NCI-H128 (cell line): ENCODE data around the gene TPX2.

Experiments used
- DNase-seq: peaks from one replicate; lab custom pipeline; 2025; ENCODE audit not compliant: unreplicated experiment; lab: John Stamatoyannopoulos, UW

Gene TPX2

DNA sequence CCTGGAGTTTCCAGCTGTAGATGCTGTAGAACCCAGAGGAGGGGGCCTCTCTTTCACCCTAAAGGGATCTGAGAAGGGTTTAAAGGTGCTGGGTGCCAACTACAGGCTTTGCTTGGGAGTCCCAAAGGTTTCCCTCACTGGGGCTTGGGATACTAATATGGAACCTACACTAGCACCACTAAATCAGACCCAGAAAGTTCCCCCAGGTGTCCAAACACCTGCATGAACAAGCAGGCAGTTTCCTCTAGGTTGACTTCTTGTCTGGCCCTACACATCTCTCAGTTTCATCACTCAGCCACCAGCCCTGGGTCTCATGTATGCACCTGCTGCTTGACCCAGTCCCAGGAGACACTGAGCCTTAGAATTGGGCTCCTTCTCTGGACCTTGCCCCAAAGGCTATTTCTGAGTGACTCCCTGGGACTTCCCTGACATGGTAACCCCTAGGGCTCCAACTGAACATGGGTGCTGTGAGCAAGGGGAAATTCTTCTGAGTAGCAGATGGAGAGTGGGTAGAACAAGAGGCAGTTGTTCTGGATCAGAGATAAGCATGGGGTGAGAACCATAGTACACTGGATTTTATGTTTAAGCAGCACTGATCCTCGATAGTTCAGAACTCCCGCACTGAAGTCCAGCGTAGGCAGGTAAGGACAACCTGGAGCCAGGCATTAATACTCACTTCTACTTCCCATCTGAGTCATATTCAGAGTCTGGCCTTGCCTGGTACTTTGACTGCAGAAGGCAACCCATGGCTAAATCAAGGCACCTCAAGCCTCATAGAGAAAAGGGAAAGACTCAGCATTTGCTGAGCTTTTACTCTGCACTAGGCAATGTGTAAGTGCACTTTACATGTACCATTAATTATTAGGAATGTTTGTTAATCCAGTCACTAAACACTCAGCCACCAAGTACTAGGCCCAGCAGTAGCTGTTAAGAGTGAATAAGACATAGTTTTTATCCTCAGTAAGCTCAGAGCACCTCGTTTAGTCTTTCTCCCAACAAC is 33.2 kb upstream of the TPX2 start:
- DNase-seq = no peak

DNA sequence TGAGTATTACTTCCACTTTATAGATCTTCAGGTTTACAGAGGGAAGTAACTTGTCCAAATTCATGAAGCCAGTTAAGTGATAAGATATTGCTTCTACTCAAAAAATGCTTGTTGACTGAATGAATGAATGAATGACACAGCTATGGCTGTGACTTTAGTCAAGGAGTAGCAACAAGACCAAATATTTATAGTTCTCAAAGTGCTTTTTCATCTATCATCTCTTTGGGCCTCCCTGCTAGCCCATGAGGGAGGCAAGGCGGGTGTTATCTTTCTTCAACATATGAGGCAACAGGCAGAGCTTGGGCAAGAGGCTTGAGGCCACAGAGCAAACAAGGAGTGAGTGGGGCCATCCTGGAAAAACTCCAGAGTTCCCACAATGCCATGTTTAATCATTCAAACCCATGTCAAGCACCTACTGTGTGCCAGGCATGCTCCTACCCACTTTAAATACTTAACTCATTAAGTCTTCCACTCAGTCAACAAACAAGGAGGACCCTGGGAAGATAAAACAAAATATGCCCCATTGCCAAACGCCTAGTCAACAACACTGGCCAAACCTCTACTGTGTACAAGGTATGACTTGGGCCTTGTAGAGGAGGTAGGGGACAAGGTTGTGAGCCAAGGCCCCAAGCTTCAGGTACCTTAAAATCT is 32.4 kb upstream of the TPX2 start:
- no peak for DNase-seq

DNA sequence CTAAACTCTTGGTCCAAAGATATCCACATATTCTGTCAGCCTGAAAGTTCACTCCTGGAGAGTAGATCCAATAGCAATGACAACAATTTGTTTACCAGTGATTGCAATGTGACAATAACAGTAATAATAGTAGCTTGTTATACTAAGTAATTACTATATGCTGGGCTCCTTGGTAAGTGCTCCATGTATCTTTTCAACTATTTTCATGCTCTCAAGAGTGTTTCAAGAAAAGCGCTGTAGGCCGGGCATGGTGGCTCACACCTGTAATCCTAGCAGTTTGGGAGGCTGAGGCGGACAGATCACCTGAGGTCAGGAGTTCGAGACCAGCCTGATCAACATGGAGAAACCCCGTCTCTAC is 31.9 kb upstream of the TPX2 start:
- no peak for DNase-seq

DNA sequence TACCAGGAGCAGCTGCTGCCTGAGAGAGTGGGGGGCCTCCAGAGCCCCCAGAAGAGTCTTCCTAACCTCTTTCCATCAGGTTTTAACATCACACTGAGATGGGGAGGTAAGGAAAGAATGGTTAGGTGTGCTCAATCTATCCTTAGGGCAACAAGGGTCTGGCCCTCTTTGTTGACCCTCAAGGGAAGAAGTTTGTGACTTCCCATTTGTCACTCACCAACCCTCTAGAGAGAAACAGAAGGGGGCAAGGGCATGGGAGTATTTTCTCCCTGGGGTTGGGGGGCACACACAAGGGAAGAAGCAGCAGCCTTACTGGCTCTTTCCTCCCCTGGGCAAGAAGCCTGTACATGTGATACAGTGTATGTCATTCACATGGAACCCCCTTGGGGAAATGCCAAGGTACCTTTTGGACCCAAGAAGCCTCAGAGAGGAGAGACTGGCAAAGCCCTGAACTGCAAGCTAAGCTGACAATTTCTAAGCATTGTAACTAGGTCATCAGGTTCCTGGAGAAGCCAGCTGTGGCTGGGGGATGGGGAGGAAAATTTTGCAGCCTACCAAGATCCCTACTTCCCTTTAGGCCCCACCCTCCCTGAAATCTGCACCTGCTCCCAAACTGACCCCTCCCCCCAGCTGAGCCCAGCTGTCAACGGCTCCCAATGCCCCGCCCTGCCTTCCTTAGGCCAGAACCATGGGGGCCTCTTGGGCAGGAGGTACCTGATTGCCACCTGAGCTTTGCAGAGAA is 30.9 kb upstream of the TPX2 start:
- DNase-seq = peak; percentile 83

DNA sequence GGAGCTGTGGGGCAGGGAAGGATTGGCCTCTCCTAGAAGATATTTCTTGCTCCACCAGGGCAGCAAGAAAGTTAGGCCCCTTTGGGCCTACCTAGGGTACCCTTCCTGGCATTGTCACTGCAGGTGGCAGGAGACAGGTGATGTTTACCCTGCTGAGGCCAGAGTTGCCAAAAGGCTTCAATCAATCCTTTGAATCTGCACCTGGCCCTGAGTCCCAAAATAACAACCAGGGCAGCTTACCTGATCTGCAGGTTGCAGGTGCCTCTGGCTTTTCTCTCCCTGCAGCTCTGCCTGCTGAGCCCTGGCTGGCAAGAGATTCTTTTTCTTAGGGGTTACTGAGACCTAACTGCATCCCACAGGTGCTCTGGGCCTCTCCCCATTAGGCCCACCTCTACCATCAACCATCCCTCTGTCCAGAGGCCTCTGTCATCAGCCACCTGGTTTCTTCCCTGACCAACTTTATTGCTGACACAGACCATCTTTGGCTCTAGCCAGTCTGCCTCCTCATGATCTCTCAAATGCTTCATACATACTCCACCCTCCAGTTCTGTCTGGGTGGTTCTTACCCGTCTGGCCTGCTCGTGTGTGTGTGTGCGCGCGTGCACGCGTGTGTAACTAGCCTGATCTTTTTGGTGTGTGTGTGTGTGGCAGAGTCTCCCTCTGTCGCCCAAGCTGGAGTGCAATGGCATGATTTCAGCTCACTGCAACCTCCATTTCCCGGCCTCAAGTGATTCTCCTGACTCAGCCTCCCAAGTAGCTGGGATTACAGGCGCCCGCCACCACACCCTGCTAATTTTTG is 30.2 kb upstream of the TPX2 start:
- DNase-seq = peak; percentile 83

DNA sequence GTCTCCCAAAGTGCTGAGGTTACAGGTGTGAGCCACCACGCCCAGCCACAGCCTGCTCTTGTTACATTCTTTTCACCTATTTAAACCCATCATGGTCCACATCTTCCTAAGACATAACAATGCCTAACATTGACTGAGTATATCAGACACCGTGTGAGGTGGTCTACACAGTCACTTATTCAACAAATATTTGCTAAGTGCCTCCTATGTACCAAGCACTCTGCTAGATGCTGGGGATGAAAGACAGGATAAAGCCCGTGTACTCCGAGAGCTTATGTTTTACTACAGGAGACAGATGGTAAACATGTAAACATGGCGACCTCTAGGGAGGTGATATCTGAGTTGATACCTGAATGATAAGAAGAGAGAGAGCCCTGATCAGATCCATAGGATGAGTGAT is 29.2 kb upstream of the TPX2 start:
- DNase-seq = no peak

DNA sequence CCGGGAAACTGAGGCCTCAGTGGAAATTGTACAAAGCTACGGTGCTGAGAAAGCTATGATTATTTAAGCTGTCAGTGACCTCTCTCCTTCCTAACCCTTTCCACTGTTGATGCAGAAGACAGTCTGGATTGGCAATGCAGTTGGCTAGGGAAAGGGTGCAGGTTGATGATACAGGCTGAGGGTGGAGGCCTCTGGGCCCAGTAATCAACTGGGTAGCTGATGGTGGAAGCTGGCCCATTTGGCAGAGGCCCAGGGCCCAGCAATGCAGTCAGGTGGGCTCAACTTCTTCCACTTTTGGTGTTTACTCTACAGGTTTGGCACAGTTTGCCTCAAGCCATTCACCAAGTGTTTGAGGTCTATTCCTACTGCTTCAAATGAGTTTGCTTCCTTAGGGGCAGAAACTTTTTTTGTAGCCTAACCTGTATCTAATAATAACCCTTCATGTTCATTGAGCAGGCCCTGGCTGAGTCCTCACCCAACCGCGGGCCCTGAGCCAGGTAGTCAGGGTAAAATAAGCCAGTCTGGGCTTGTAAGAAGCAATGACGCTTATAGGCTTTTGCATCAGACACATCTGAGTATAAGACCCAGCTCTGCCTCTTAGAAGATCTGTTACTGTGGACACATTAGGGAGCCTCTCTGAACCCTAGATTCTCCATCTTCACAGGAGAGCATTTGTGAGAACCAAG is 28.5 kb upstream of the TPX2 start:
- DNase-seq = no peak

DNA sequence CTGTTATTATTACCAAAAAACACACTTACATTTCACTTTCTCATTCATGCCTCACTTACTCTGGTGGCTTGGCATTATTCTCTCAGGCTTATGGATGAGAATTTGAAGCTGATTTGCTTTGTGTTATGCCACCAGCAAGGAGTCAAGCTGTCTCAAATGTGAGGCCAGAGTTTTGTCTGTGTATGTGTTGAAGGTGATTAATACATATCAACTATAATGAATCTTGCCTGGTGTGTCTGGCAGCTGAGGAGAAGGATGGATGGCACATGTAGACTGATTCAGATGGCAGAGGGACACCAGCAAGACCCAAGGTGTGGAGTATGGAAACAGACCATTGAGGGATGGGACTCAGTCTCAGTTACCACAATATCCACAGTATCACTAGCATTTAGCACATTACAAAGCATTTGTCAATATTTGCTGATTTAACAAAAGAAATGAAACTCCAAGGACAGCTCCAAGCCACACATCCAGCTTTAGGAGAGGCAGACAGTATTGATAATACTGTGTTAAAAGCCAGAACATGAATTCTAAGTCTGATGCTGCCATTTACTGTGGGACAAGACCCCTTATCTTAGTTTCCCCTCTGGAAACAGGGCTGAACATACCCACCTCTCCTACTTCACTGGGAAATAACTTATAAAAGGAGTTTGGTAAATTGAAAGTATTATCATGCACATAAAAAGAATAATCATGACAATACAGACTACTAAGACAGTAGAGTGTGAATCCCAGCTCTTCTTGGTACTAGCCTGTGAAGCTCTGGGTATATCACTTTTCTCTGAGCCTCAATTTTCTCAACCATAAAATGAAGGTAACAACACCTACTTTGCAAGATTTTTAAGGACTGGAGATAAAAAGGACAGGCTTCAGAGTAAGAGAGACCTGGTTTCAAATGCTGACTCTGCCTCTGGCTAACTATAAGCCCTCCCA is 27.6 kb upstream of the TPX2 start:
- DNase-seq = no peak

DNA sequence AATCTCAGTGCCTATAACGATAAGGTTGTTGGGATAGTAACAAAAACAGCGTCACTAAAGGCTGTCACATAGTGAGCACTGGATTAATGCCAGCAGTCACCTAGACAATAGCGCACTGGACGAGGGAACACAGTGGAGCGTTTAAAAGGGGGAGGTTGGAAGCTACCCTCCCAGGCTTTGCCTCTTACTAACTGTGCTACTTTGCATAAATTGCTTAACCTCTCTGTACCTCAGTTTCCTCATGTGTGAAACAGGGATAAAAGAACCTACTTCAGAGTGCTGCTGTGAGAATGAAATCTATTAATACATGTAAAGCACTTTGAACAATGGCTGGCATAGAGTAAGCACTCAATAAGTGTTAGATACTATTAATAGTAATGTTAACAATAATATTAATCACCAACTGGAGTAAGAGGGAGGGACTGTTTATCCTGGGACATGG is 27.0 kb upstream of the TPX2 start:
- DNase-seq = peak; percentile 27

DNA sequence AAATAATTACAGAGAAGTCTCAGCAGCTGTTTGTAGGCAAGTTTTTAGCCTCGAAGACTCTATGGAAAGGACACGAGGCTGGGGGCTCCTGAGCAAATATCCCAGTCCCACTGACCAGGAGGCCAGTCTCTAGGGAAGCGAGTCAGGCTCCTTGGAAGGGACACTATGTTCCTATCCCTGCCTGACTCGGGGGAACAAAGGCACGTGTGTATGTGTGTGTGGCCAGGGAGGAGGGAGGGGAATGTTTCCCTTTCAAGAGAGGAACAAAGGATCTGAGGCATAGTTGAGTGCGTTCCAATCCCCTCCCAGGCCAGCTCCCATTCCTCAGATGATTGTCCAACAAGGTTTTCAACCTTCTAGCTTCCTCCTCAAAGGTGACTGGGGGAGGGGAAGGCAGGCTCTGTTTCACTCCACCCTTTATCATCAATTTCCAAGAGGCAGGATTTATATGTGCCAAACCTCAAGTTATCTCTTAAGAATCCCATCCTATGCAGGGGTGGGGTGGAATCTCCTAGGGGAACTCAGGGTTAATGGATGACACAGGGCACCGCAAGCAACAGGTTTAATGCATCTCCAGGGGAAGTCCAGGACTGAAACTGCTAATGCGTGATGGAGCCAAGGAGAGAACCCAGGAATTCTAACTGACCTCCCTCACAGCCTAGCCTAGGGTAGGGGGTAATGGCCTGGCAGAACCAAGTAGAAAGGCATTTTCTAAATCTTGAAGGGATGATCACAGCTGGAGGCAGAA is 26.4 kb upstream of the TPX2 start:
- no peak for DNase-seq

DNA sequence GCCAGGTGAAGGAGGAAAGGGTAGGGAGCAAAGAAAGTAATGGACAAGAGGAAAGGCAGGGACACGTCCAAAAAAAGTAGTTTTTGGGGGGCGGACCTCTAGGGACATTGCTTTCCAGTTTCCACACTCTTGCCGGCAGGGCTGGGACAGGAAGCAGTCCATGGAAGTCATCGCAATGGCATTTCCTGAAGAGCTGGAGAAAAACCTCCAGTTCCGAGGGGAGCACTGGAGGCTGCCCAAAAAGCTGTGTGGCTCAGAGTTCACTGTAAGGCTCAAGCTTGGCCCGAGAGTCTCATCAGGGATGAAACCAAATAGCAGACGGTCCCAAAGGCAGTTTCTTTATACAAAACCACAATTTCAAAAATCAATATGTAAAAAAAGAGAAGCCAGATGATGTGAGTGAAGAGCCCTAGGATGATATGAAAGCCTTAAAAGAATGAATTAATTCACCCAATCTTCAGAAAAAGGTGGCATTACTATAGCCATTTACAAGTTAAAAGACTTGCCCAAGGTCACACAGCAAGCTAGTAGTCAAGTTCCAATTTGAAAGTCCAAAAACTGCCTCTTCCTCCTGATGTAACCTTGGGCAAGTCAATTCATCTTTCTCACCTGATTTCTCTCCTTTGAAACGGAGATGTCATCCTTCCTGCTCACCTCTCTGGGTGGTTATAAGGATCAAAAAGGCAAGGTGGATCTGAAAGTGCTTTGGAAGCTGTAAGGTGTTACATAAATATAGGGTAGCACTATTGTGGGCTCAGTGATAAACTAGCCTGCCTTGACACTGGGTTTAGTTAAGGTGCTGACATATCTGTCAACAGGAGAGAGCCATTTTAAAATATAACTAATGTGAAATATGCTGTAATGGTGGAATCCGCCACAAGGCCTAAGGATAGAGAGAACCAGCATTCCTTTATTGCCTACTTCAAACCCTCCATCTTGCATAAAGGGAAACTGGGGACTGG is 25.5 kb upstream of the TPX2 start:
- no peak for DNase-seq

DNA sequence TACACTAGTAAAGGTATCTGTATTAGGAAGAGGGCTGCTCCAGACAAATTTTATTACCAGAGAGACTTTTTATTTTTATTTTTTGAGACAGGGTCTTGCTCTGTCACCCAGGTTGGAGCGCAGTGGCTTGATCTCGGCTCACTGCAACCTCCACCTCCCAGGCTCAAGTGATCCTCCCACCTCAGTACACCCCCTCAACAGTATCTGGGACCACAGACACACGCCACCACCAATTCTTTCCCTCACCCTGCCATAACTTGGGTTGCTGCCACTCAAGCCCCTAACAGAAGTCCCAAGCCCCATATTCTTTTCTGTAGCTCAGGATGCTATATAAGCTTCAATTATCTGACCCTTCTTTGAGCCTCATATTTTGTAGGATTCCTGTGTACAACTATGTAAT is 23.3 kb upstream of the TPX2 start:
- no peak for DNase-seq

DNA sequence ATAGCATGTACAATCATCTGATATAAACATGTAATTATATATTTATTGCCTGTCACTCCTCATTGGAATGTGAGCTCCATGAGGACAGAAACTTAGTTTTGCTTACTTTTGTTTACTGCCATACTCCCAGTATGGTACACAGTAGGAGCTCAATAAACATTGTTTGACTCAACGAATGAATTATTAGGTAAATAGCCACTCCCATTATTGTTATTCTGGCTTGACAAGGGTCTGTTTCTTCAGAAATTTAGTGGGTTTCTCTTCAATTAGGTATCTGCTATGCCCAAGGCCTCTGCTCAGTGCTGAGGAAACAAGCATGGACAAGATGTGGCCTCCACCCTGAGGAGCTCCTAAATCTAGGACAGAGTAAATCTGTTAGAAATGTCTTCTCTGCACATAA is 22.7 kb upstream of the TPX2 start:
- no peak for DNase-seq

DNA sequence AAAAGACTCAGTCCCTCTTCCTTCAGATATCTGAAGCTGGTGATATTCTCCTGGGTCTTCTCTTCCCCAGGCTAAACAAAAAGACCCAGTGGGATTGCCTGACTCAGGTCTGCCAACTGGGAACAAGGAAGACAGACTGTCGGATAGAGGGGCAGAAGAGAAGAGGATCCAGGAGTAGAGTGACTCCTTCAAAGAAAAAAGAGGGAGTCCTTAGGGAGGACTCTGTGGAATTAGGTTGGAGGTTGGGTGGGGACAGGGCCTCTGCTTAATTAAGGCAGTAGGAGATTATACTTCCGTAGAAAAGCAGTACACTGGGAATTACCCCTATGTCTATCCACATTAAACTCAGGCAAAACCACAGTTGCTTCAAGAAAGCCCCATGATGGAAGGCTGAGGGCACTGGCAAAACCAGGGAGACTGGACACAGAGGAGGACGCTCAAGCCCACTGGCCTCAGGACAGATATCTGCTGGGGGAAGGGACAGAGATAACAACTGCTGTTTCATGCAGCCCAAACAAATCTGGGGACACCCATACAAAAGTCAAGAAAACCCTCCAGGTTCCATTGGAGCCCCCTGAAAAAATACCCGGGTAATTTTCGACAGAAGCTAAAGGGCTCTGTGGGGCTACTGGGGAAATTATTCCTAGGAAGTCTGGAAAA is 22.1 kb upstream of the TPX2 start:
- no peak for DNase-seq

DNA sequence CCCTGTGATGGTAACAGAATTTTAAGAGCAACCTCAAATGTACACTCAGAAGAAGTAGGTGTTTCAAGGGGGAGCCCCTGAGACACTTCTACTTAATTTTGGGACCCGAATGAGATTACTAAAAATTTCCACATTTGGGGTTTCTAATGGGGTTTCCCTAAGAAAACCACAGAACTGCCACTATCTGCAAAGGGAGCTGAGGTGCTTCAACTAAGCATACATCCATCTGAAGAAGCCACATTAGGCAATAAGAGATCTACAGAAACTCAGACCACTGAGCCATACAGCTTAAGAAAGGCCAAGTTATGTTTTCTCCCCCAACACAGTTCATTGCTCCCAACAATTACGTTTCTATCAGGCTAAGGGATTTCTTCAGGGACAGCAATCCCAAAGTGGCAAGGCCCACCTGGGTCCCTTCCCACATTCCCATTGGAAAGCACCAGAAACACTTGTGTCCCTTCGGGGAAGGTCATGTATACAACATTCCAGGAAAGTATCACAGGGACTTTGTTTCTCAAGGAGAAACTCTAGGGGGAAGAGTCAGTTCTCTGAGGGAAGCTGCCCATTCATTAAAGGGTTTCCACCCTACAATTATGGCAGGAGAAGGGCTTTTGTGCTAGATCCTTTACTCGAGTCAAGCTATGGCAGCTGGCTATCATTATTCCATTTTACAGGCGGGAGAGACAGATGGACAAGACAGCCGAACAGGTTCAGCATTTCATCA is 21.4 kb upstream of the TPX2 start:
- no peak for DNase-seq

DNA sequence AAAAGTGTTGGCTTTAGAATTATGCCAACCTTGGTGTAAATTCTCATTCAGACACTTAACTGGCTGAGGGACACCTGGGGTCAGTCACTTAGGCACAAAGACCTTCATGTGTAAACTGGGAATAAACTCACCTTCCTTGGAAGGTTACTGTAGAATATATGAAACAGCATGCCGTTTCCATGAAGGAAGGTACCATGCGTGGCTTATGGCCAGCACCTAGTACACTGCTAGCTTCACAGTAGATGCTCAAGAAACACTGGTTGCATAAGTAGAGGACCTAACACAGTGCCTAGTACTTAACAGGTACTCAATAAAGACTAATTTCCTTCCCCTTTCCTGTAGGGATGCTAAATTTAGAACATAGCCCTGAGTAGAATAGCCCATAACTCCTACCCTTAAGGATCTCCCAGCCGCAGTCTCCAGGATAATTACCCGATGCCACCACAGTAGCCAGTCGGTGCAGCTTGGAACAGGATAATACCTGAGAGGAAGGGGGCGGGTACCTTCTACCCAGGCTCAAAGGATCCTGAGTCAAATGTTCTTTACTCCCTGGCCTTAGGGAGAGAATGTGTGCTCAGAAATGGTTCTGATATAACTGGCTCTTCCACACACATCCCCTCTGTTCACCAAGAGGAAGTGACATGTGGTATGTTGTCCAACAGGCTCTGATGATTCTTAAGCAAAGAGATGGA is 20.0 kb upstream of the TPX2 start:
- no peak for DNase-seq
